ENCODE measurements around the gene IGSF10. TPM values are rescaled to one million over a fixed set of nuclear protein-coding genes. Genes with fewer than 3 reads are reported as not detected.

The IGSF10 gene
- total RNA-seq, 1 donor from 2014 or later: under 0.01 TPM

Other genes with a start within 250 kb of the IGSF10 start
- not detected in 2 replicates for gene P2RY14, start 182.5 kb downstream of the IGSF10 start, total RNA-seq
- 16.4 and 16.7 TPM in 2 replicates for gene GPR87, start 144.2 kb downstream of the IGSF10 start, total RNA-seq
- 0.13 TPM in 1 of 2 replicates, not detected in the other for gene P2RY13, start 131.5 kb downstream of the IGSF10 start, total RNA-seq
- not detected in 2 replicates for gene P2RY12, start 76.3 kb downstream of the IGSF10 start, total RNA-seq